Fibroblast of skin of right quadriceps (primary cell): ENCODE measurements around the gene ARMCX5.
A peak's percentile ranks its signal among the peaks of the same experiment; 100 is the strongest.

Source experiments
- DNase-seq: peaks from one replicate; pipeline ENCODE4 v3.0.0-alpha.2; 2013

The ARMCX5 gene

GRCh38 chrX:102599084-102599950 lies at the start of gene ARMCX5:
TSS of gene ARMCX5 (plus strand) at chrX:102599515. CDS start at chrX:102602142, 2,627 bp downstream.
- DNase-seq: peak; percentile 89

- DNase-seq: no peak
These were observed 40.7 kb upstream of the ARMCX5 start for GRCh38 chrX:102558607-102559006.

DNA sequence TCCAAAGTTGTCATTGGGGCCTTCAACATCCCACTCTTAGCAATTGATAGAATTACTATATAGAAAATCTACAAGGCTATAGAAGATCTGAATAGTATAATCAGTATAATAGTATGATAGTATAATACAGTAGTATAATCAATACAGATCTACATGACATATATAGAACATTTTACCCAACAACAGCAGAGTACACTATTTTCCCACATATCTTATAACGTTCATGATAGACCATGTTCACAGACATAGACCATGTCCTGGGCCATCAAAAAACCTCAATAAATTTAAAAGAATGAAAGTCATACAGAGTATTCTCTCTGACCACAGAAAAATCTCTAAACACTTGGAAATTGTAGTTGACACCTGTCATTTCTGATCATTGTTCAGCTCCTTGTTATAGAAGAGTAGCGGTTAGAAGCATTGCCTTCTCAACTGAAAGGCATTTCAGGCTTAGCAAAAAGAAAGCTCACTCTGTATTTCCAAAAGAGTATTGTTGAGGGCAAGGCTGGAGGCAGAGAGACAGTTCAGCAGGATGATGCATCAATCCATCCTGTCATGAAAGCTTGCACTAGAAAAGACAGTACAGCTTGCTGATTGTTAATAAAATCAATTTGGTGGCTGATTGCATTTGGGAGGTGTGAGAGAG lies 38.8 kb upstream of the ARMCX5 start:
- DNase-seq: no peak

DNA sequence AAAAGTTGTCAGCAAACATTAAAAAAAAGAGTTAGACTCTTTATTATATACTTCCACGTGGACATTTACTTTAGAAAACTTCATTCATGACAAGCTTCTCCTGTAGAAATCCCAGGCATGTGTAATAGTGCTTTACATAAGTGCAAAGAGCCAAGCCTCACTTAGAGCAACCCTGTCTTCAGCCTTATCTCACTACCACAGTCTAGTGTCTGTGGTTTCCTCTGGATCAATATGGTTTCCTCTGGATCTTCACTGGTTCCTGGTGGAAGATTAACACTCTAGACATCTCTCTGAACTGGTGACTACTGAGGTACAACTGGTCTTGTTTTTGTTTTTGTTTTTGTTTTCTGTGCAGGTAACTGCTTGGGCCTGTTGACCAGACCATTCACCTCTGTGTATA lies 18.4 kb upstream of the ARMCX5 start:
- DNase-seq: no peak

DNA sequence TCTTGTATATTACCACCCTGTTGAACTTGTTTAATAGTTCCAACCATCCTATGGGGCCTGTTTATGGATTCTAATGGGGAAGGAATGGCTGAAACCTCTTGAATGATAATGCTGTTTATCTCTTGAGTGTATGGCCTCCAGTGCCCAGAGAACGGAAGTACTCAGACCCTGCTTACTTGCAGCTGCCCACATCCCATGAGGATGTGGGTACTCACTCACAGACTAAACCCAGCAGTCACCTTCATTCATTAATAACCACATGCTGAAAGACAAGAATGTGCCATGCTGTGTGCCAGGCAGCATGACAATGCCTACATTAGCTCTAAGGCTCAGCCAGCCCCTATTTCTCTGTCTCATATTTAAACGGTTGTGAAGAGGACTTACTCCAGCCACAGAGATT lies 5.9 kb upstream of the ARMCX5 start:
- DNase-seq: no peak

DNA sequence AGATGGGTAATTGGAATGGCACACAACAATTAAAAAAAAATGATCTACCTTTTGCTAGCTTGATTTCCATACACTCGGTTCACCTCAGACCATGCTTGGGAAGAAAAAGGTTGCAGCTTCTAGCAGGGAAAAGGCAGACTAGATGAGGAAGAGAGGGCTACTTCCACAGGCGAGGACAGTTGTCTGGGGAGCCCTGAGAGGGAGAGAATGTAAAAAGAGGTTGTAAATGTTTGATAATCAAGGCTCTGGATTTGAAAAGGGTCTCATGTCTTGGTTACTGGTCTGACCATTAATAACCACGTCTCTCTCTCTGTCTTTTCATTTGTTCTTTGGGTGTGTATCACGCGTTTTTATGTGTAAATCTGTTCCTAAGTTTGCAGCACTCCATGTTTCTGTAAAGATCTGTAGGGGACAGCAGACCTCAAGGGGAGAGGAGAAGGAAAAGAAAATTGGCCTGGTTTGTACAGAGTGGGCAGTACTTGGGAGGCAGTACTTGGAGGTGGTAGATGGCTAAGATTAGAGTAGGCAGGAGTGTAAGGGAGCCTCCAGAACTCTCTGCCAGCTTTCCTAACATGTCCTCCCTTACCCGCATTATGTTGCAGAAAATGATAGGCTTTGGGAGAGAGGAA lies 750 bp downstream of the ARMCX5 start:
- peak; percentile 16 for DNase-seq

DNA sequence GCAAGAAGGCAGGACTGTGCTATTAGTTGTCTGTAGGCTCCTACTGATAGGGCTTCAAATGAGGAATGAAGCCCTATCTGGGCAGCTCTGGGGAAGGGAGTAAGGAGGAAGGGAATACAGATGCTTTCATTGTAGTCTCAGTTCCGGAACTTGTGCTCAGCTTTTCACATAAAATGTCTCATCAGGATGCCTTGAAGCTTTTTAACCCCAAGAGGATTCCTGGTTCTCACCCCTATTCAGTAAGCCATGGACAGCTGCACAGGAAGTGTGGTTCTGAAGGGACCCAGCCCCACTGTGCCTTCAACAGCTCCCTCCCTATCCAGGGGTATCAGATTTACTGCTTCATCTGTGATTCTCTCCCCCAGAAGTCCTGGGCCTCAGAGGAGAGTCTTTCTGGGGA lies 5.0 kb downstream of the ARMCX5 start:
- peak; percentile 1 for DNase-seq

GRCh38 chrX:102606115-102606514 lies 6.8 kb downstream of the ARMCX5 start:
- DNase-seq: no peak

DNA sequence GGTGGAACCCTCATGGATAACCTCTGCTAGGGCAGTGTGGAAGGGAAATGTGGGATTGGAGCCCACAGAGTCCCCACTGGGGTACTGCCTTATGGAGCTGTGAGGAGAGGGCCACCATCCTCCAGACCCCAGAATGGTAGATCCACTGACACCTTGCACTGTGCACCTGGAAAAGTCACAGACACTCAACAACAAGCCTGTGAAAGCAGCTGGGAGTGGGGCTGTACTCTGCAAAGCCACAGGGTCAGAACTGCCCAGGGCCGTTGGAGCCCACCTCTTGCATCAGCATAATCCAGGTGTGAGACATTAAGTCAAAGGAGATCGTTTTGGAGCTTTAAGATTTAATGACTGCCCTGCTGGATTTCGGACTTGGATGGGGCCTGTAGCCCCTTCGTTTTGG lies 11.6 kb downstream of the ARMCX5 start:
- DNase-seq: no peak

DNA sequence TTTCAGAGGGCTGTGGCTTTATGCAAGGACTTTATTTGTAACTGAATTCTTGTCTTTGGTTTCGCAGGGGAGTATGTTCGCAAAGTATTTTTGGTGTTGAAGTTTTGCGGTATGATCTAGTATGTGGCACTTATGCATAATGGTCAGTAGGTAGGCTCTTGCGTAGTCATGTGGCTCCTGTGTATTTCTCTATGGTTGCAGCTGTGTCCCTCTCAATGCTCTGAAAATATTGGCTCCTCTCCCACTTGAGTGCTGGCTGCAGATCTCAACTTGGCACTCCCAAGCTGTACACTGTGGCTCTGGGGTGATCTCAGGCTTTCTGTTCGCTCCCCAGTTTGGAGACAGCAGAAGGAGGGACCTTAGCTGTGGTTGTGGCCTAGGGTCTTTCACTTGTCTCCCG lies 24.8 kb downstream of the ARMCX5 start:
- no peak for DNase-seq

GRCh38 chrX:102627640-102628039 lies 28.3 kb downstream of the ARMCX5 start:
- DNase-seq: no peak

GRCh38 chrX:102637561-102637960 lies 38.2 kb downstream of the ARMCX5 start:
- DNase-seq: no peak

GRCh38 chrX:102650903-102651241 lies 51.6 kb downstream of the ARMCX5 start:
- no peak for DNase-seq

DNA sequence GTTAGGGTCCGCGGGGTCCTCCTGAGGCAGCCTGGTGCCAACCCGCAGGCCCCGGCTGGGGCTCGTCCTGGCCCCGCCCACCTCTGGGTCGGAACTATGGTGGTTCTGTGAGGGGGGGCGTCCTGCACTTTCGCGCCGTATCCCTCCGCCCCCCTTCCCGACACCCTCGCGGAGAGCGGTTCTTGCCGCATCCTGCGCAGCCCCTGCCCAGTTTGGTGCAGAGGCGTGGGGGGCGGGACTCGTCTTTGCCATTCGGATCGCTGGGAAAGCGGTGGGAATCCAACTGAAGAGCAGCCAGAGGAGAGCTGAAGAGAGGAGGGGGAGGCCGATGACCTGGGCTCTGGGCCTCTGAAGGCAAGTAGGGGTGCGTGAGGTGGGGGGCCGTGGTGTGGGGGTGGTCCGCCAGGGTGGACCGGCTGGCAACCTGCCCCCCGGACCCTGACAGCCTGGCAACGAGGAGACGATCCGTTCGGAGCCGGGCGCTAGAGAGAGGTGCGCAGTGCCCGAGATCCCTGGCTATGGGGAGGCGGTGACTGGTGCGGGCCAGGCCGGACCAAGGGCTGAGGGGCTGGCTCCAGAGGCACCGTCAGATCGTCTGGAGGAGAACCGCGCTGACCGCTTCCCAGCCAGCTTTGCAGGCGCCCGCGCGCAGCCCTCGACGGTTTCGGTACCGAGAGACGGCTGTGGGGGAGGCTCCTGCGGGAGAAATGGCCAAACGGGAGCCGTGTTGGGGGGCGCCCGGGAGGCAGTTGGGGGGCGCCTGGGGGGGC lies 52.1 kb downstream of the ARMCX5 start, which contains the start of gene GPRASP1:
Gene GPRASP1 (plus strand): TSS at position 242 of the 770 bp plus-strand sequence. CDS start 2,431 bp downstream, outside the sequence.
- DNase-seq: peak; percentile 58

DNA sequence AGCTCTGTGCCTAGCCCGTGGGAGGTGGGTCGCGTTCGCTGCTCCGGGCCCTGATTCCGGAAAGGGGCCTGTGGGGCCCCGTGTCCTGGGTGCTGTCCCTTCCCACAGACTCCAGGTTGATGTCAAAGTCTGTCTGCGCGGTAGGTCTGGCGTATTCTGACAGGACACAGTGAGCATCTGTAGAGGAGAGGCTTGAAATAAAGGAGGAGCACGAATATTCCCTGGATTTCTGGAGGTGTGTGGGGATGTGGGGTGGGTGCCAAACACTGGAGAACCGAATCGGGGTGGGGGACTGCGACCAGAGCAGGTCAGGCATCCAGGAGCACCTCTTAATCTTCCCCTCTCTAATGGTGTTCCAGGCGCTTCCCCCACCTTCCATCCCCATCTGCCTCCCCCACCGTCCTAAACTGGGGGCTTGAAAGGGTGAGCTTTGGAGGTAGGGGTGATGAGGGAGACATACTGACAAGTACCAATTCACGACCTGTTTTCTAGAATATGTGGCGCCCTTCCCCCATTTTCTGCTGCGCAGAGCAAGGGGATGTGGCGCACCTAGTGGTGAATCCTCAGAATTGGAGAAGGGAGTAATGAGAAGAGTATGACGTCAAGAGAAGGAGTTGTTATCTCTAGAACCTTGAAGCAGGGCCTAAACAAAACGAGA lies 52.8 kb downstream of the ARMCX5 start:
- peak; percentile 50 for DNase-seq
